ENCODE results near the gene PHF1.

- no peak for TF ChIP-seq FOSL2 (CRISPR knock-in tag; IDR thresholded peaks at IDR 0.05)
- no peak for TF ChIP-seq CTCF (CRISPR knock-in tag; IDR thresholded peaks at IDR 0.05)
- TF ChIP-seq PRPF4 (IDR thresholded peaks at IDR 0.05; ENCODE audit: low read depth, low read length, poor library complexity, severe bottlenecking): no peak
- TF ChIP-seq MAFK (conservative IDR thresholded peaks at IDR 0.05 in 1 of 2, IDR thresholded peaks at IDR 0.05 in 1 of 2; ENCODE audit: low read length in 2 of 2): no peak
- TF ChIP-seq ETV6 (CRISPR knock-in tag; conservative IDR thresholded peaks at IDR 0.05): no peak
- no peak for TF ChIP-seq POLR2AphosphoS2 (IDR thresholded peaks at IDR 0.05; ENCODE audit: low read depth, low read length)
- TF ChIP-seq REL (CRISPR knock-in tag; conservative IDR thresholded peaks at IDR 0.05): no peak
- TF ChIP-seq TBL1XR1 (IDR thresholded peaks at IDR 0.05; ENCODE audit: borderline replicate concordance, low read length, partially characterized antibody): no peak
These were observed 1.6 kb downstream of the PHF1 start for GRCh38 chr6:33412140-33413009.
